NCI-H146 treated with DMSO at 0.1 percent for 48 hours (cell line): ENCODE measurements around the gene SLC7A8.

Source experiments
- DNase-seq: peaks from one replicate; lab custom pipeline; 2025; ENCODE audit not compliant: unreplicated experiment; lab: John Stamatoyannopoulos, UW

SLC7A8 gene

DNA sequence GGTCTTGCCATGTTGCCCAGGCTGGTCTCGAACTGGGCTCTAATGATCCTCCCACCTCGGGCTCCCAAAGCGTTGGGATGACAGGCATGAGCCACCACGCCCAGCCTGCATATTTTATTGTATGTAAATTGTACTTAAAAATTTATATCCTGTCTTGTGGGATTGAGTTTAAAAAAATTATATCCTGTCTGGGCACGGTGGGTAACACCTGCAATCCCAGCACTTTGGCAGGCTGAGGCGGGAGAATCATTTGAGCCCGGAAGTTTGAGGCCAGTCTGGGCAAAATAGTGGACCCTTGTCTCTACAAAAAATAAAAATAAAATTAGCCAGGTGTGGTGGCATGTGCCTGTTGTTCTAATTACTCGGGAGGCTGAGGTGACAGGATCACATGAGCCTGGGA, 50.5 kb downstream of the SLC7A8 start:
- no peak for DNase-seq

DNA sequence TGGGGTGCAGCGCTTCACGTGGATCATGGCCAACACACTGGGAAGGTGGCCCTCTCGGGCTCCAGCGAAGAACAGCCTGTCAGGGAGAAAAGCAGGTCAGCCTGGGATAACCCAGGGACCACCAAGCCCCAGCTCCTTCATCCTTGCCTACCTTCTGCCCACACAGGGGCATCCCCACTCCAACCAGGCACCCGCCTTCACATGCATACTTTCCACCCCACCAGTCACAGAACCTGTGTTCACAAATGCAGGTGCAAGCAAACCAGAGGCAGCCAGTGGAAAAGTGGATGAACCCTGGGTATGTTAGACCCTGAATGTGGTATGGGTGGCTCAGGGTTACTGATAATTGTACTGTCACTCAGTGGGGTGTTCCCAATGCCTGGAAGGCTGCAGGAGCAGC, 52.0 kb downstream of the SLC7A8 start:
- no peak for DNase-seq

DNA sequence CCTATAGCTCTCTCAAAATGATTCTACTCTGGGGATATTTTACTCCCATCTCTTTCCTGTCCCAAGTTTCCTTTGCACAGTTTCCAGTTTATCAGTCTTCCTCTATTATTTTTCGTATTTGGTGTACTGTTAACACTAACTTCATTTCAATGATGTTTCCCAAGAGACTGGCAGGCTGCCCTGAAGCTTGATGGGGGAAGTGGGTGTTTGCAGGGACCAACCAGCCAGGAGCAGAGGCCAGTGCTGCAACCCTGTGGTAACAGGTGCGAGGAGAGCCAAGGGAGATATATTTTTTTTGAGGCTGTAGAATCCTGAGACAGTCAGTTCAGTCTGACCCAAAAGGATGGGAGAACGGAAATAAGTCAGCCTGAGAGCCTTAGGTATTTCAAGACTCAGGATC, 52.6 kb downstream of the SLC7A8 start:
- no peak for DNase-seq

DNA sequence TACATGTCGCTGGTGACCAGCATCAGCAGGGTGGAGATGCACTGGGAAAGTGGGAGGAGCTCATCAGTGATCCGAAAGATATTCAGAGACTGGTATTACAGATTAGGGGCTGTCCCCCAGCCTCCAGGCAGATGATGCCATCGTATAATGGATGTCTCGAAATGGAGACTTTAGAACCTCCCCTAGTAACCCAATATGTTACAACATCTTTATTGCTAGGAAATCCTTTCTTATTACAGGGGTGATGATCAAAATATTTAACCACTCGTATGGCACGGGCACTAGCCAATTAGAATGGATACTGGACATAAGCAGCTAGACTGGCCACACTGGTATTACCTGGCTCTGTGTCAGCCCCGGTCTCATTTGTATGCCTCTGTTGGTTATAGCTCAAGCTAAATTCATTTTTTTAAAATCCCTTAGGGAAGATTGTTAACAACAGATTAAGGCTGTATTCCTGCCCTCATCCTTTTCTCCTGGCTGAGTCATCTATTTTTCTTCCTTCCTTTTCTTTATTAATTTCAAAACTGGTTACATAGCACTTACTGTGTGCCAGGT, 53.6 kb downstream of the SLC7A8 start:
- DNase-seq: no peak

DNA sequence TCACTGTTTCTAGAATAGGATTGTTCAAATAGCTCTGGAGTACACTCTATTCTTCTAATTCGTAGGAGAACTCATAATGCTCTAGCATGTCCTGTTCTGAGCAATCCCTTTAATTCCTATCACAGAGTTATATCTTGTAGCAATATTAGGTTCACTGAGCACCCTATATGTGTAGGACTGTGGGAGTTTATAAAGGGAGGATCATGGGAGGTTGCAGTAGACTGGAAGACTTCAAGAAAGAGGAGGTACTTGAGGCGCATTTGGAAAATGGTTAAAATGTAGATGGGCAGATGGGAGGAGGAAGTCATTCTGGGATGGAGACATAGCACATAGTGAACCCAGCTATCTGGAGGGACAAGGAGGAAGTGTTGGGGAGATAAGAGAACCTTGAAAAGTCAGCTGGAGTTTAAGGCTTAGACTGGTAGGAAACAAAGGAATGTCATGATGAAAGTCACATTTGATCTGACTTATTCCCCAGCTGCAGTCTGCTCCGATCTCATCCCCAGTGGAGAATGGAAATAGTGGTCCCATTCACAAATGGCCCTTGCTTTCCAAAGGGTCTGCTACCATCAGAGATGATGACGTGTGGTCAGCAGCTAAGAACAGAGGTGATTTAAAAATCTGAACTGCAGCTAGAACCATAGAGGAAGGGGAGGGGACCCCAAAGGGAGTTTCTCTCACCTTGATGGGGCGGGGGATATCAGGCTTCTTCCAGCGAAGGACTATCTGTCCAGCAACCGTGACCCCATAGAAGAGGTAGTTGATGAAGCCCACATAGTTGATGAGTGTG, 54.3 kb downstream of the SLC7A8 start:
- no peak for DNase-seq

DNA sequence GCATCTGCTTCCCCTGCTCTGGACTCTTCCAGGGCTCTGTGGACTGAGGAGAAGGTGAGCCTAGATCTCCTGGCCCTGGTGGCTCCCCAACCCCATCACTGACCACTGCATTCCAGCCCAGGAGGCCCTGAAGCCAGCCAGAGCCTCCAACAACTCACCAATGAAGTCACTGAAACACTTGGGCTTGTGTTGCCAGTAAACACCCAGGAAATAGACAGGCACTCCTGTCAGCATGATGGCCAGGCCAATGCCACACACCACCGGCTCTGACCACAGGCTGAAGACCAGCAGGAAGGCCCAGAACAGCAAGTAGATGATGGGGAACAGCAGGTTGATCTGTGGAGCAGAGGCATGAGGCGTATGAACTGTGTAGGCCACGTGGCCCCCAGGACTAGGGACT, 55.6 kb downstream of the SLC7A8 start:
- DNase-seq: no peak

DNA sequence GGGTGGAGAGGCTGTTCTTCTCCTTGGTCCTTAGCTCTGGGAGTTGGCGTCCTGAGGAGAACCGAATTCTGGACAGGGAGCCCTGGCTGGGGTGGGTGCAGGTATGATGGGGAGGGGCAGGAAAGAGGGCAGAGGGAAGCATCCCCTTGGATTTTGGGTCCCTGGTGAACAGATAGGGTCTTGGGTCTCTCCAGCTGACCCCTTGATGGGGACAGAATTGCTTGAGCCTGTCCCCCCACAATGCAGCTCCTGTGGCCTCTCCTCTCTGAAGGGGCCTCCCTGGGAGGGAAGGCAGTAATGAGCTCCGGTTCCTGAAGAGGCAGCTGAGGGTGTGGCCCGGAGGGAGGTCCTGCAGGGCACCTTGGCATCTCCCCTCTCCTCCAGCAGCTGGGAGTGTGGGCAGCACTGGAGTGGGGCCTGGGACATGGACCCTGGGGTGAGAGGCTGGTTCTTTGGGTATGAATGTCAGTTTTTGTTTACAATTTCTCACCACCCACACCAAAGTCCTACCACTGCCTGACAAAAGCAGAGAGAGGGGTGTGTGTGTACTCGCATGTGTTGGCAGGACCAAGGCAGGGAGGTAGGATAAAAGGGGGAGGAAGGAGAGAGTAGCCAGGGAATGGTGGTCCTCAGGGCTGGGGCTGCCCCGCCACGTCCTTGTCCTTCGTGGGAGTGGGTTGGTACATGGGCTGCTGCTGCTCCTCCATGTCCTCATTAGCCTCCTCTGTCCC, 56.7 kb downstream of the SLC7A8 start:
- DNase-seq: no peak

DNA sequence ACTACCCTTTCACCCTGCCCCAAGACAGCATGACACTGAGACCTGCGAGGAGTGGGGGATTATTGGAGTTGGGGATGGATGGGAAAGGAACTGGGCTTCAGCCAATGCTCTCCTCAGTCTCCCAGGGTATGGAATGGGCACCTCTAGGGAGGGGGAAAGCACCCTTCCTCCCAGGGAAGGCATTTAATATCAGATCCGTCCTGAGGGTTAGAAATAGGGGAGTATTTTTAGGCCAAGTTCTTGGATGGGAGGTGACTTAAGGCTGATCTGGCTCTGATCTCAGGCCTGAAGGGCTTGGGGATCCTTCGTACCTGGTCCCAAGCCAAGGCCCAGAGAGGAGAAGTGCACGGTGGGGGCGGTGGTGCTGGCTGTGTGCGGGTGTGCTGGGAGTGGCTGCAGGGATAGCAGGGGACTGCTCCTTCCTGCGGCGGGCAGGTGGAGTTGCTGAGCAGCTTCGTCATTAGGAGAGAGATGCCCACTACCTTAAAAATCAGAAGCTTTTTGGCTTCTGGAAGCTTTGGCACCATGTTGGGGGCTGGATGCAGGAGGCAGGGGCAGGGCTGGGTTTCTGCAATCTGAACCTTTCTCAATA, 57.4 kb downstream of the SLC7A8 start:
- DNase-seq: no peak

DNA sequence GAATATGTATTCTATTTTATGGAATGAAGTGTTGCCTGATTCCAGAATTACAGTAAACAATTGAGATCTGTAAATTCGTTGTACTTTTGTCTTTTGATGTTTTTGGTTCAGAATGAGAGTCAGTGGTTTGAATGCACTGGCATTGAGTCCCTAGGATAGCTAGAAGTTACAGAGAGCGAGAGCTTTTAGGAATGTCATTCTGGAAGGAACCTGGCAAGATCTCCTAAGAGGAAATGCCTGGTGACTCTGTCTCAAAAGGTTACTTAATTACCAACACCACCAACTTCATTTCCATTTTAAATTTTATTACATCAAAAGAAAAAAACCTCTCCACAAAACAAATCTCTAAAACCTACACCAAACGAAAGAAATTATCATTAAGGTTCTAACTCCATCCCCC, 58.4 kb downstream of the SLC7A8 start:
- no peak for DNase-seq

DNA sequence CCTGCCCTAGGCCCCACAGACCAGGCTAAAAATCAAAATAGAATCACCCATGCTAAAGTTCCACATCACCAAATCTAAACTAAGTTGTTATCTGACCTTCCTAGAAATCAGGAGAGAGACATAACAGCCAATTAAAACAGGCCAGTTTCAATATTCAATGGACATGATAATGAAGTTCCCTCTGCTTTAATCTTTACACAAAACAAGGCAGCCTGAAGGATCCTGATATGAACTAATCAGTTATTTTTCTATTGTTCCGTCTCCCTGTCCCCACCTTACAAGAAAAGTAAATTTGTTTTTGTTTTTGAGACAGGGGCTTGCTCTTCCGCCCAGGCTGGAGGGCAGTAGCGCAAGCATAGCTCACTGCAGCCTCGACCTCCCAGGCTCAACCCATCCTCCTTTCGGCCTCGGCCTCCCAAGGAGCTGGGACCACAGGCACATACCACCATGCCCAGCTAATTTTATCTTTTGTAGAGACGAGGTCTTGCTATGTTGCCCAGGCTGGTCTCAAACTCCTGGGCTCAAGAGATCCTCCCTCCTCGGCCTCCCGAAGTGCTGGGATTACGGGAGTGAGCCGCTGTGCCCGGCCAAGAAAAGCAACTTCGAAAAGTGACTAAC, 59.0 kb downstream of the SLC7A8 start:
- no peak for DNase-seq

DNA sequence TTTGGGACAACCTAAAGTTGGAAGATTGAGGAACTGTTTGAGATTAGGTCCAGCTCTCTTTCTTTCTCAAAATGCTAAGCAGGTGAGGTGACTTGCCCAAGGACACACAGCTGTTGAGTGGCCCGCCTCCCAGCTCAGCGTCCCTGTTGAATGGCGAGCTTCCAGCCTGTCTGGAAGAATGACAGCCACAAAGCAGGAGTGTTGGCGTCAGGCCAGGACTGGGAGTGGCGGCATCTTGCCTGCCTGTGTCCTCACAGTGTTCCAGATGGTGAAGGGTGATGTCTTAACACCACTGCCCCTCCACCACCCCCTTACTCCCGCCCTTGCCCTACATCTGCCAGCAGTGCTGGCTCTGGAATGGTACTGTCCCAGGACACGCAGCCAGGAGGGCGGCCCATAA, 60.0 kb downstream of the SLC7A8 start:
- no peak for DNase-seq

DNA sequence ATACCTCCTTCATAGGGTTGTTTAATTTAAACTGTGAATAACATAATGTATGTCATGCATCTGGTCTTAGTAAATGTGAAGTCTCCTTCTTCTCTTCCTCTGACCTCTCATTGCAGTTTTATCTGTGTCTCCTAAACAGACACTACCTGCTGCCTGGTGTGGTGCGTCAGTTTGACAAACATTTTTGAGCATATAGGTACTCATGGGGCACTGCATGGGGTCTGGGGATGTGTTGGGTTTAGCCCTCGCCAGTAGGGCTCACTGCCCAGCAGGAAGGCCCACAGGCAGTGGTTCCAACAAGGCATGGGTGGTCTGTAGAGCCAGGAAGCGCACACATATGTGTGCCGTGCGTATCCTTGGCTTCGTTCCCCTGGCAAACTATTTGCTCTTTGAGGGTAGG, 61.4 kb downstream of the SLC7A8 start:
- DNase-seq: no peak

DNA sequence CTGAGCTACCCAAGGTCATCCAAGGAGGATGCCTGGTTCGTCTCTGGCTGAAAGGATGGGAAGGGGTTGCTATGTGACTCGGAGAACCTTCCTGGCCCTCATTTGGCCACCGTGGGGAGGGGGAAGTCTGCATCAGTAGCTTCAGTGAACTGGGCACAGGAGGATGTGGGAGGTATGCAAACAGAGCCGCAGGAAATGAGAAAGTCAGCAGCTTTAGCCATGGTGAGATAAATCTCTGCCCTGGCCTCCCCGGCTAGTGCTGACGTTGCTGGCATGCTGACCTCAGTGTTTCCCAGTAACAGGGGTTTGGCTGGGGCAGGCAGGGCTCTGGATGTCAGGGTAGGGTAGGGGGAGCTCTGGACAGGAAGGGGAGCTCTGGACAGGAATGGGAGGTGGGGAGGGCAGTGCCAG, 62.1 kb downstream of the SLC7A8 start:
- DNase-seq: no peak

DNA sequence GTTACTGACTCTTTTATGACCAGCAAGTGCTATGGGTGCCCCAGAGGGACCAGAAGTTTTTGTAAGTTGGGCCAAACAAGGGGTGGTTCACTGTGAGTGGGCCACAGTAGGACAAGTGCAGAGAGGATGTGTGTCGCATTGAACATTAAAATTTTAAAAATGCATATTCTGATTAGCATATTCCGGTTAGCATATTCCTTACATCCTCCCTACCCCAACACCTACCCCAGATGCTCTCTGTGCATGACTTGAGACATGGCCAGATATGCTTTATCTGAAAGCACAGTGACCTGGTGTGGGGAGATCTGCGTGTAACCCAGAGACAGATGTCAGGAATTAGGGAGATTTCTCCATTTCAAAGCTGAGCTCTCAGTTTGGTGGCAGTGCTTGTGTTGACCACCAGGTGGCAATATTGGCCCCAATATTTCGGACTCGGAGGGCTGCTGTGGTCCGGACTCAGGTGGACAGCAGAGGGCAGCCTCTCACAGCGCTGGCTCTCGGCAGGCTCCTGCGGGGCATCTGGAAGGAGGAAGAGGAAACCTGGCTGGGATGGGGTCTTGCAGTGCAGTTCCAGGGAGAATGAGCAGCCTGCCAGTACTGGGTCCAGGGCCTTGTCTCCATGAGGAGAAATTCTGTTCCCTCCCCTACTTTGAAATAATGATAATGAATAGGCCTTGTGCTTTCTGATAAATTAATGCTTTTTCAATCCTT, 62.8 kb downstream of the SLC7A8 start:
- DNase-seq: peak; percentile 61

DNA sequence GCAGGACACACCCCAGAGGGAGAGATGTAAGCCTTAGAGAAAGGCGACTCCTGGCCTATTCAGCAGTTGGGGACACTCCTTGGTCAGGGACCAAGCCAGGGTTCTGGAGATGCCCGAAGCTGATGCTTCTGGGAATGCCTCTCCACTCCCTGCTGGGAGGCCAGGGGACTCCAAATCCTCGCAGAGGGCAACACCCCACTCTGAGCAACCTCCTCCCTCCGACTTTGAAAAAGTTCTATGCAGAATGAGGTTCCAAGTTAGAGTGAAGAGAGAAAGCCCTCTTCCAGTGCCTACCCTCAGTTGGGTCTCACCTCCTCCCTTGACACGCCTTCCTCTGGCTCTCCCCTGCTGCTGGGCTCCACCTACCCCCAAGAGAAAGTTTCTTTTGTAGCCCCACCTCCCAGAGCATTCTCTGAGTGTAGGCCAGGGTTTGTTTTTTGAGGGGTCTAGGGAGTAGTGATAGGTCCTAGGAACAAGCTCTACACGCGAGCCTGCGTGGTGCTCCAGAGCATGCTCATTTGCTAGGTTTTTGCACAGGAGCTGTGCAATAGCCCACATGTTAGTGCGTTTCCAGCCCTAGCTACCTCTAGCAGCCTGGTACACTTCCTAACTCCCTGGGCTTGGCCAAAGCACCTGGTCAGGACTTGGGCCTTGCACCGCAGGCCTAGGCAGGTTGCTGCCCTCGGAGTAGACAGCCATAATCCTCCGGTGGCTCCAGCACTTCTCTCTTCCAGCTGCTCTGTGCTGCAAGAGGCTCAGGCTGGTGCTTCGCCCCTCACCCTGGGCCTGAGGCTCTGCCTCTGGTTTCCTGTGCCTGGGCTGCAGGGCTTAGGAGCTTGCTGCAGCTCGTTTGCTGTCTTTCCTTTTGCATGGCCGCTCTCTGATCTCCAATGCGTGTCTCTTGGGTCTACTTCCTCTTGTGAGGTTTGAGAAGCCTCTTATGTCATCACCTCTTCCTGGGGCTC, 63.8 kb downstream of the SLC7A8 start:
- no peak for DNase-seq

DNA sequence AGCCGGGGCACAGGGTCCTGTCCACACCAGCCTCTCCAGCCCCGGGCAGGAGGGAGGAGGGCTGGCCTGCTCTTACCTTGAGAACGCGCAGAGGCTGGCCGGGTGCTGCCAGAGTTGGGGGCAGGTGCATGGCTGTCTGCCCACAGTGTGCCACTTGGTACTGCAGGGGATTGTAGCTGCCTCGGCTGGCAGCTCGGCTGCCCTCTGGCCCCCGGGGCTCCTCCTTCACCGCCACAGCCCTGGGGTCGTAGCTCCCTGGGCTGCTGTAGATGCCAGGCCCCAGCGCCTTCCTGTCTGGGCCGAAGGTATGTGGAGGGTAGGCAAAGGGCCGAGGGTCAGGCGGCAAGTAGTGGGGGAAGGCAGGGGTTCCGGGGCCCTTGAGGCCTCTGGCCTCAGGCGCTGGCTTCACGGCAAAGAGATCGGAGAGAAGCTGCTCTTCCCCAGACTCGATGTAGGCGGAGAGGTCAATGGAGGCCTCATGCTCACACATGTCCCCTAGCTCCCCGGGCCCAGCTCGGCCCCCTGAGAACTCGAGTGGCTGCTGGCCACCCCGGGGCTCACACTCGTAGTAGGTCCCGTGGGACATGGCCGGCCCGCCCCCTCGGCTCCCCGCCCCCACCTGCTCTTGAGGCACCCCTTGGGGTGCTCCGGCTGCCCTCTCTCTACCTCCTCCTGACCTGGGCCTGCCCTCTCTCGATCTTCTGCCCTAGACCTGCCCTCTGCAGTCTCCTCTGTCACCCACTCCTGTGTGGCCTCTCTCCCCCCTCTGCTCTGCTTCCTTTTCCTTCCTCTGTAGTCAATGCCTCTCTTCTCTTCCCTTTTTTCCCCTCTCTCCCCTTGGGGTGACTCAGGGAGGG, 64.7 kb downstream of the SLC7A8 start, which contains the start of gene CEBPE:
Gene CEBPE, minus strand, starts transcription at position 750 of the 857 bp plus-strand sequence. Its CDS starts 164 bp downstream, at position 586.
- DNase-seq: no peak

DNA sequence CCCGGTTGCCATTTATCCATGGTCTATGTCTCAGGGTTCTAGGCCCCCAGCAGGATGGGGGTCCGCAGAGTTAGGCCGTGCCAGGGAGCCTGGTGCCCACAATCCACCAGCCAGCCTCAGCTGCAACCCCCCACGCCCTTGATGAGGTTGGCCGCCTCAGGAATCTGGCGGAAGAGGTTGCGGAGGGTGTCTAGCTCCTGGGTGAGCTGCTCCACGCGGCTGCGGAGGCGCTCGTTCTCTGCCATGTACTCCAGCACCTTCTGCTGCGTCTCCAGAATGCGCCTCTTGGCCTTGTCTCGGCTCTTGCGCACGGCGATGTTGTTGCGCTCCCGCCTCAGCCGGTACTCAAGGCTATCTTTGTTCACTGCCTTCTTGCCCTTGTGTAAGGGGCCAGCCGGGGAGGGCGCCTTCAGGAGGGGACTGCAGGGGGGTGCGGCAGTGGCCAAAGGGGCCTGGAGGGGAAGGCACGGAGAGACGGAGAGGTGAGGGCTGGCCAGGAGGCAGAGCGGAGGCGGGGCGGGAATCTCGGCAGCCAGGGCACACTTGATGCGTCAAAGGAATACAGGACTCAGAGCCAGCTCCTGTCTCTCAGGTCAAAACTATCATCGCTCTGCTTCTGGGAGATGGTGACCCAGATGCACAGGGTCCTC, 66.0 kb downstream of the SLC7A8 start:
- DNase-seq: no peak

DNA sequence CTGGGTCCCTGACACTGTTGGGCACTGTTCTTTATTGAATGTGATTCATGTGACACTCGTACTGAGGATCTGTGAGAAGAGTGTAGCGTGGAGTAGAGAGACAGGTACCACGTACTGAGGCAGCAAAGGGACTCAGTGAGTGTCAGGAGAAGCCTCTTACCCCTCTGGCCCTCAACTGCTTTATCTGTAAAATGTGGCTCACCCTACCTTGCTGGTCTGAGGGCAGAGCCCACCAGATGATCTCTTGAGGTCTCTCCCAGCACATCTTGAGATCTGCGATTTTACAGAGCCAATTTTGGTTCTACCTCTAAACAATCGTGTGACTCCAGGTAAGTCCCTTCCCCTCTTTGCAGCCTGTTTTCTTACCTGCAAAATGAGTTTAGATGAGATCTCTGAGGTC, 67.5 kb downstream of the SLC7A8 start:
- DNase-seq: no peak
